MM.1S (cell line): ENCODE data around the gene THSD7B.

Experiments
- DNase-seq: peaks from one replicate; pipeline ENCODE4 v3.0.0-alpha.2; 2015
- H2AFZ ChIP-seq: fragments of 300-600 bp; sonication (generic); 2 replicates; pipeline ENCODE4 v1.6.0; 2016; ENCODE audit warnings: antibody characterized with exemption, low read length
- H3F3A ChIP-seq: fragments of 300-600 bp; sonication (generic); 2 replicates; pipeline ENCODE4 v1.6.1; 2016; ENCODE audit warnings: mild to moderate bottlenecking, antibody characterized with exemption, low read length, moderate library complexity, mixed read lengths; ENCODE audit not compliant: insufficient read depth
- H3K27ac ChIP-seq: fragments of 300-600 bp; sonication (generic); 2 replicates; pipeline ENCODE4 v1.5.1; 2016; ENCODE audit warnings: mild to moderate bottlenecking, low read length
- H3K27me3 ChIP-seq: fragments of 300-600 bp; sonication (generic); replicated peaks from 2 replicates; pipeline ENCODE4 v1.6.0; 2016; ENCODE audit warnings: low read length; ENCODE audit not compliant: insufficient read depth
- H3K36me3 ChIP-seq: fragments of 300-600 bp; sonication (generic); replicated peaks from 2 replicates; pipeline ENCODE4 v1.6.1; 2016; ENCODE audit warnings: mild to moderate bottlenecking, low read length, mixed read lengths; ENCODE audit not compliant: insufficient read depth
- H3K4me1 ChIP-seq: fragments of 300-600 bp; sonication (generic); 2 replicates; pipeline ENCODE4 v1.6.1; 2016; ENCODE audit warnings: low read length, mixed read lengths
- H3K4me2 ChIP-seq: fragments of 300-600 bp; sonication (generic); 2 replicates; pipeline ENCODE4 v1.6.0; 2016; ENCODE audit warnings: low read depth, low read length
- H3K4me3 ChIP-seq: fragments of 300-600 bp; sonication (generic); 2 replicates; pipeline ENCODE4 v1.5.1; 2016; ENCODE audit warnings: low read length, mixed read lengths
- H3K79me2 ChIP-seq: fragments of 300-600 bp; sonication (generic); 2 replicates; pipeline ENCODE4 v1.6.1; 2016; ENCODE audit warnings: mixed run types, low read length, mixed read lengths
- H3K9ac ChIP-seq: fragments of 300-600 bp; sonication (generic); 2 replicates; pipeline ENCODE4 v1.6.1; 2016; ENCODE audit warnings: low read length, mixed read lengths
- H3K9me2 ChIP-seq: fragments of 300-600 bp; sonication (generic); replicated peaks from 2 replicates; pipeline ENCODE4 v1.6.1; 2016; ENCODE audit warnings: mild to moderate bottlenecking, low read length, mixed read lengths; ENCODE audit not compliant: insufficient read depth
- H3K9me3 ChIP-seq: fragments of 300-600 bp; sonication (generic); replicated peaks from 2 replicates; pipeline ENCODE4 v1.6.1; 2016; ENCODE audit warnings: mild to moderate bottlenecking, low read length, mixed read lengths; ENCODE audit not compliant: insufficient read depth
- H4K20me1 ChIP-seq: fragments of 300-600 bp; sonication (generic); 2 replicates; pipeline ENCODE4 v1.6.1; 2016; ENCODE audit warnings: mild to moderate bottlenecking, low read length, moderate library complexity, mixed read lengths; ENCODE audit not compliant: insufficient read depth
- EZH2 ChIP-seq: fragments of 300-600 bp; sonication (generic); optimal IDR thresholded peaks from 2 replicates; pipeline ENCODE3; 2017; ENCODE audit warnings: low read depth, mild to moderate bottlenecking, antibody characterized with exemption, low read length, mixed read lengths
- EZH2phosphoT487 ChIP-seq: fragments of 300-600 bp; sonication (generic); IDR thresholded peaks from 2 replicates; pipeline ENCODE4 v1.6.1; 2018; ENCODE audit warnings: antibody characterized with exemption, low read length
- TF ChIP-seq, protein P1 (sequence below): fragments of 300-600 bp; sonication (generic); IDR thresholded peaks from 2 replicates; pipeline ENCODE4 v1.5.1; 2016; ENCODE audit warnings: antibody characterized with exemption, low read length, mixed read lengths

The THSD7B gene

DNA sequence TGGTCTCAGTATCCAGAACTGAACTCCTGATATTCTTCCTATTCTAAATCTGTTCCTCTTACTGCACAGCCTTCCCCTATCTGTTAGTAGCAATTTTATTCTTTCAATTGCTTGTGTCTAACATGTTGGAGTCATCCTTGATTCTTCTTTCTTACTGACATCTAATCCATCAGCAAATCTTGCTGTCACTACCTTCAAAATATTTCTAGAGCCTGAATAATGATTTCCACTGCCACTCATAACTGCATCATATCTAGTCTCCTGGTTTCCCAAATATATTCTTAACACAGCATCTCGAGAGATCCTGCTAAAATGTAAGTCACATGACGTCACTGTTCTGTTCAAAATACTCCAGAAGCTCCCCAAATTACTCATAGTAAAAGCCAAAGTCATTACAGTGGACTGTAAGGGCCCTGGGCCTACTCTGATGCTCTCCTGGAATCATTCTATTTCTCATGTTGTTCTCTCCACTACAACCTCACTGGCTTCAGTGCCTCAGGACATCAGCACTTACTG lies 95.2 kb downstream of the THSD7B start:
- H3K27ac ChIP-seq, result no peak overlapping the region
- TF ChIP-seq, protein P1, sequence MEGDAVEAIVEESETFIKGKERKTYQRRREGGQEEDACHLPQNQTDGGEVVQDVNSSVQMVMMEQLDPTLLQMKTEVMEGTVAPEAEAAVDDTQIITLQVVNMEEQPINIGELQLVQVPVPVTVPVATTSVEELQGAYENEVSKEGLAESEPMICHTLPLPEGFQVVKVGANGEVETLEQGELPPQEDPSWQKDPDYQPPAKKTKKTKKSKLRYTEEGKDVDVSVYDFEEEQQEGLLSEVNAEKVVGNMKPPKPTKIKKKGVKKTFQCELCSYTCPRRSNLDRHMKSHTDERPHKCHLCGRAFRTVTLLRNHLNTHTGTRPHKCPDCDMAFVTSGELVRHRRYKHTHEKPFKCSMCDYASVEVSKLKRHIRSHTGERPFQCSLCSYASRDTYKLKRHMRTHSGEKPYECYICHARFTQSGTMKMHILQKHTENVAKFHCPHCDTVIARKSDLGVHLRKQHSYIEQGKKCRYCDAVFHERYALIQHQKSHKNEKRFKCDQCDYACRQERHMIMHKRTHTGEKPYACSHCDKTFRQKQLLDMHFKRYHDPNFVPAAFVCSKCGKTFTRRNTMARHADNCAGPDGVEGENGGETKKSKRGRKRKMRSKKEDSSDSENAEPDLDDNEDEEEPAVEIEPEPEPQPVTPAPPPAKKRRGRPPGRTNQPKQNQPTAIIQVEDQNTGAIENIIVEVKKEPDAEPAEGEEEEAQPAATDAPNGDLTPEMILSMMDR, result no peak
- TF ChIP-seq EZH2, result no peak
- TF ChIP-seq EZH2phosphoT487, result no peak
- no peaks in the 10 kb centered on the region for H3K9me2 ChIP-seq
- no peaks in the 10 kb centered on the region for H3K9me3 ChIP-seq
- H3K4me1 ChIP-seq, result no peaks in the 10 kb centered on the region
- H3K4me2 ChIP-seq, result no peak overlapping the region
- no peaks in the 10 kb centered on the region for H3K36me3 ChIP-seq
- no peak overlapping the region for H2AFZ ChIP-seq
- H3K9ac ChIP-seq, result no peak overlapping the region
- DNase-seq, result no peak
- H3F3A ChIP-seq, result no peaks in the 10 kb centered on the region
- H4K20me1 ChIP-seq, result no peaks in the 10 kb centered on the region
- H3K4me3 ChIP-seq, result no peak overlapping the region
- H3K27me3 ChIP-seq, result no peaks in the 10 kb centered on the region
- H3K79me2 ChIP-seq, result no peaks in the 10 kb centered on the region

DNA sequence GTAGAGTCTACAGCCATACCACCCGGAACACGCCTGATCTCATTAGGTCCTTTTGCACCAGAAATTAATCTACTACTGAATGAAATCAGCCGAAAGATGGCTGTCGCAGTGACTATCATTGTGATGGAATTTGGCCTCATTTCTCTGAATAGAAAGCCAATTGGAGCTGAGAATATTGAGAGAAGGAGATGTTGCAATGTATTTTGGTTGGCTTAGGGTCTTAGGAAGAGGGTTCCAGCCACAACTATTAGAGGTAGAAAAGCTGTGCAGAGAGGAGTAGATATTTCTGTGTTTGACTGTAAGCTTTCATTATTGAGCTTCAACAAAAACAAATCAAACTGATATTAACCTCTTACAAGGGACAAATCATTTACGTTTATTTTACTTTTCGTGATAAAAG lies 98.1 kb downstream of the THSD7B start:
- Histone ChIP-seq H3K27me3 (no peaks in the 10 kb centered on the region), H3K27ac (no peak overlapping the region), H3K9me2 (no peaks in the 10 kb centered on the region), H3F3A (no peaks in the 10 kb centered on the region), H4K20me1 (no peaks in the 10 kb centered on the region), H3K9me3 (no peaks in the 10 kb centered on the region), H3K4me3 (no peak overlapping the region), H3K4me1 (no peaks in the 10 kb centered on the region), H3K79me2 (no peaks in the 10 kb centered on the region), H2AFZ (no peak overlapping the region), H3K9ac (no peak overlapping the region), H3K36me3 (no peaks in the 10 kb centered on the region), H3K4me2 (no peak overlapping the region)
- DNase-seq, result no peak
- no peak for TF ChIP-seq EZH2
- TF ChIP-seq, protein P1, result no peak
- TF ChIP-seq EZH2phosphoT487, result no peak

DNA sequence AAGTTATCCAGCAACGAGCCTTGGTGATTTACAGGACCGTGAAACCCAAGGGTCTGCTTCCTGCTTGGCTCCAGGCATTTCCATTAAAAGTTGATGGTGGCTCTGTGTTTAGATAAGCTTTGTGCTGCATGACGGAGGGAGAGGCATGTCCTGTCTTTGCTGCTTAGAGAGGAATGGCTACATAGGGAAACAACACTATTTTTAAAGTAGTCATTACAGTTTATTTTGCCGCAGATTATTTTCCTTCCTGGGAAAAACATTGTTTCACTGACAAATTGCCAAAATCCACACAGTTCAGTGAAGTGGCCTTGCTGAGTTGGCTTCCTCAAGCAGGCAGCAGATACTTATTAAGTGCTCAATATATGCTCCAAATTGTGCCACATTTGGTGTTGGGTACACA lies 98.5 kb downstream of the THSD7B start:
- Histone ChIP-seq H3K4me1 (no peaks in the 10 kb centered on the region), H3K4me3 (no peak overlapping the region), H3K9me2 (no peaks in the 10 kb centered on the region), H3K79me2 (no peaks in the 10 kb centered on the region), H3K36me3 (no peaks in the 10 kb centered on the region), H2AFZ (no peak overlapping the region), H4K20me1 (no peaks in the 10 kb centered on the region), H3K9me3 (no peaks in the 10 kb centered on the region), H3K4me2 (no peak overlapping the region), H3K9ac (no peak overlapping the region), H3K27me3 (no peaks in the 10 kb centered on the region), H3F3A (no peaks in the 10 kb centered on the region), H3K27ac (no peak overlapping the region)
- TF ChIP-seq EZH2, result no peak
- no peak for TF ChIP-seq EZH2phosphoT487
- TF ChIP-seq, protein P1, result no peak
- no peak for DNase-seq
